GM12878 (cell line): ENCODE measurements around the gene RIT1.

Source experiments
- EZH2 ChIP-seq: IDR thresholded peaks from 2 replicates; pipeline ENCODE4 v1.6.1; 2012; ENCODE audit warnings: low read depth, mild to moderate bottlenecking, control low read depth, inconsistent platforms, low read length, borderline replicate concordance; ENCODE audit not compliant: control insufficient read depth
- SMAD1 ChIP-seq: fragments of 450-650 bp; IDR thresholded peaks from 2 replicates; pipeline ENCODE4 v1.6.1; 2018; ENCODE audit warnings: mild to moderate bottlenecking, low read depth; ENCODE audit not compliant: partially characterized antibody

GRCh38 chr1:155913969-155914757, 3.0 kb upstream of the RIT1 start:
- no peak for TF ChIP-seq EZH2
- TF ChIP-seq SMAD1: no peak
